Activated T-cell treated with anti-CD3 and anti-CD28 coated beads for 24 hours (primary cell): ENCODE measurements around the gene STARD13.

Experiments
- DNase-seq: peaks from one replicate; pipeline ENCODE4 v3.0.0-alpha.2; 2020; ENCODE audit warnings: low read depth

The STARD13 gene

DNA sequence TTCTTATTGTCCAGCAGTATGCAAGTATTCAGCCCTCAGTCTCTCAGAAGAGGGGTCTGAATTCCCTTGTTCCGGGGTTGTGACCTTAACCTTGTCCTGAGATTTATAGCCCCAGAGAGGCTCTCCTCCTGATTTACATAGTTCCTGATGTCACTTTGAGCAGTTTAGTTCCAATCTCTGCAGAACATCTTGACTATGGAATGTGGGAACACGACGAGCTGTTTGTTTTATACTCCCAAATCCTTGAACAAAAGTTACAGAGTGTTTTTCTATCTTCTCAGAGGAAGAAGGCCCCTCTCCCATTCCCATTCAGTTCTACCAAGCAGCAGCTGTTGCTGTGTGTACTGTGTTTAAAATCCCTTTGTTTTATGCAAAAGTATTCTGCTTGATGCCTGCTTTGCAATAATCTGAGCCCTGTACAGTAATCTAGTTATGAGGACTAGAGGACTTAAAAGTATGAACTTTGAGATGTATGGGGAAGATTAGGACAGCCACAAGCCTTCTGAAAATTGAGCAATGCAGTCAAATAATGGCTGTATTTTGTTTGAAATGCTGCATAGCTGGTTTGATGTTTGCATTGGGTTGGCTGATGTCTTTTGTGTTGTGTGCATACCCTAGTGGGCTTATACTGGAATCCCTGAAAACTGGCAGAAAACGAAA lies 194.7 kb downstream of the STARD13 start:
- DNase-seq: no peak

DNA sequence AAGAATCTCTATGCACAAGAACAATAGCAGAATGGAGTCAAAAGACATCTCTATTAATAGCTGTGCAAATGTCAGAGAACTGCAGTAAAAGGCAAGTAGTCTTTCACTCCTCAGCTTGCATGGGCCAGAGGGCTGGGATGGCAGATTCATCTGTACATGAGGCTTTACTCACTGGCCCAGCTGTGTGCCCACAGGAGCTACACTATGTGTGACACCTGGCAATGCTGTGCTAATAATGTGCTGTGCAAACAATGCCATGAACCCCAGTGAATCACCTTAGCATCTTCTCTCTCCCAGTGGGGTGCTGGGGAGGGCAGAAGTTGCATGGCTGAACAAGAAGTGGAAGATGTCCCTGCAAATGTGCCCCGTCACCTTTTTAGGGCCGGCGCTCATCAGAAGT lies 196.2 kb downstream of the STARD13 start:
- DNase-seq: no peak

DNA sequence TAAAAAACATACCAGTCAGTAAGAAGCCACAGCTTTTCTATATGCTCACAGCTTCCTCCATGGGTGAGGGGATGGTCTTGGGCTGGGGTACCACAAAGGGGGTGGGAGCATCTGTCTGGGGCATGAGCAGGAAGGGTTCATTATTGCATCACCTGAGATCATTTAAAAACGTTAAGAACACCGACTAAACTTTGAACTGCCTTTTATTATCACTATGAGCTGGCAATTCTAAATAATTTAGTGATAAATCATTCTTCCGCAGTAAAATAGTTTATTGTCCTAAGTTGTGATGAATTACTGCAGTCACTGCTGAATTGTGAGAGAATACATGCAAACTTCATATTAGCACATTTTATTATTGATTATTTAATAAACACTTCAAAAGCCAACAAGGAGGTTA lies 197.8 kb downstream of the STARD13 start:
- DNase-seq: no peak

DNA sequence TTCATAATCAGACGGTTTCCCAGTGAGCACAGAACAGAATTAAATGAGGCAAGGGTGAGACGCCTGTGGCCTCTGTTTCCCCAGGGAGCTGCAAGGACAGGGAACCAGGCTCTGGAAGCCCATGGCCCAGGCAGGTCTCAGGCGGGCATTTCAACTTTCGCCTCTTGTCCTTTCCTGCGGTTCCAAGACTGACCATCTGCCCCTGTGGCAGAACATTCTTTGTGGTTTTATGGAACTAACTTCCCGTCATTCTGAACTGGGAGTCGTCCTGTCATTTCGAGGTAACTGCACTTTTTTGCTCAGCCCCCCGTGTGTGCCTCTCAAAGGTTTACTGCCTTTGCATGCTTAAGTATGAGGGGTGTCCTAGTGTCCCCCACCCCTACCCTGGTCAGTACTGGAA lies 198.5 kb downstream of the STARD13 start:
- no peak for DNase-seq

DNA sequence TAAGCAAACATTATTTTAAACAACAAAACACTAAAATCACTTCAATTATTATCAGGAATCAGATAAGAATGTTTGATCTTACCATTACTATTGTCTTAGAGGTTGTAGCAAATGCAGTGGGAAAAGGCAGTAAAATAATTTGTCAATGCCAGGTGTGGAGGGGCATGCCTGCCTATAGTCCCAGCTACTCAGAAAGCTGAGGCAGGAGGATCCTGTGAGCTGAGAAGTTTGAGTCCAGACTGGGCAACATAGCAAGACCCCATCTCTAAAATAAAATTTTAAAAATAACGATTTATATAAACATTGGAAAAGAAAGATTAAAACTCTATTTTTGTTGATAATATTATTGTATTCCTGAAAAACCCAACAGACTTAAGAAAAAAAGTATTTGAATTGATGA lies 202.5 kb downstream of the STARD13 start:
- no peak for DNase-seq

DNA sequence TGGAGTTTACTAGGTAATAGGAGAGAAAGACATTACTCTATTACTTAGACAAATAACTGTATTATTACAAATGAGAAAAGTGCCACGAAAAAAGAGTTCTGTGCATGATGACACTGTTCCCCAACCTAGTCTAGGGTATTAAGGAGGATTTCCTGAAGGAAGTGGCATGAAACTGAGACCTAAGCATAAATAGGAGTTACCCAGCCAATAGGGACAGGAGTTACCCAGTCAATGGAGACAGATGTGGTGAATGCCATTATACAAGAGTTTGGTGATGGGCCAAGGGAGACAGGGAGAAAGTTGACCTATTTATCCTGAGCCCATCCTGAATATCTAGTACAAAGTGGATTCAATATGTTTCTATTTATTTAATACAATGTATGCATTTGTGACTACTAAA lies 203.9 kb downstream of the STARD13 start:
- DNase-seq: no peak

DNA sequence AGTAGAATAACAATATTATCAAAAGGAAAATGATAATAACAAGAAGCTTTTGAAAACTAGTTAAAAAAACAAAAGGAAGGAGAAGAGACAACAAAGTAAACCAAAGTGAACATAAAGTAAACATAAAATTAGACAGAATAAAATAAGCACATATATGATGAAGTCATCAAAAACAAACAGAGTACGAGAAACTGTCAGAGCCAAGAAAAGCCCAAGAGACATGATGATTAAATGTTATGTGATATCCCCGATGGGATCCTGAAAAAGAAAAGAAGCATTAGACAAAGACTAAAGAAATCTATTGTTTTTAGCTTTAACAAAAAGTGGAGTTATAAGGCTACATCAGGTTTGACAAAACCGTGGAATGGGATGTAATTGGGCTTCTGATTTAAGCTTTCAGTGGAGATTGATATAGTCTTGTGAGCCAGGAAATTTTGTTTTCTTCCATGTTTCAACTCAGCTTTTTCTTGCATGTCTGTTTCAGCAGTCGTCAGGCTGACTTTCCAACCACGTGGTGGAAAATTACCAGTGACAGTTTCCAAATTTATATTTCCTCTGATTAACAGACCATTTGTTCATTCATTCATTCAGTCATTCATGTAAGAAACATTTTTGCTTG lies 204.5 kb downstream of the STARD13 start:
- DNase-seq: no peak

DNA sequence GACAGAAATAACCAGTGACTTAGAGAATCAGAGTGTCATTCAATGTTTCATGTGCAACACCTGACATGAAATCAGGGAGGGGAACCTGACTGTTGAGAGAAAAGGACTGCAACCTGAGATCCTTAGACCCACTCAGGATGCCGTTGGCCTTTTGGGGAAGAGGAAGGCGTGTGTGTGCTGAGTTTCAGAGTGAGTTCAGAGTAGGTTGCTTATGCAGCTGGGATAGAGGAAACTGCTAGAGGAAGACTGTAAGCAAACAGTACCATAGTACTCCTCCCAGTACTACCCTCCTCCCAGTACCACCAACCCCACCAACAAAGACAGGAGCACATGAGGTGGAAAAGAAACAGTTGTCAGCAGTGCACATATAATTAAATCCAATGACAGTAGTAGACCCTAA lies 205.6 kb downstream of the STARD13 start:
- DNase-seq: no peak

DNA sequence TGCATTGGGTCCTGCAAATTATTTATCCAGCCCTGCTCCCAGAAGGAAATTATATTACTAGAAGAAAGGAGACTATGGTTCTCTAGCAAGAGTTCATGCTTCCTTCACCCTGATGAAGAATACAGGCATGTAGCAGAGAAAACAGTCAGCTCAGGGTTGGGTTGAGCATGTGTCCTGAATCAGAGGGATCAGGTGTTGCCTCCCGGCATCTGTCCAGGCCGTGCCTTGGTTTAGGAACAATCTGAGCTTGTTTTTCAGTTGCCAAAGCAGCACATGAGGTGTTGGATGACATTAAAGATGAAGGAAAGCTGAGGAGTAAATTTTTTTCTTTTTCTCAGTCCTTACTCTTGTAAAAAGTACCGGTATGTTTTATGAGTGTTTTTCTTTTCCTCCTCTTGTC lies 207.3 kb downstream of the STARD13 start:
- no peak for DNase-seq

DNA sequence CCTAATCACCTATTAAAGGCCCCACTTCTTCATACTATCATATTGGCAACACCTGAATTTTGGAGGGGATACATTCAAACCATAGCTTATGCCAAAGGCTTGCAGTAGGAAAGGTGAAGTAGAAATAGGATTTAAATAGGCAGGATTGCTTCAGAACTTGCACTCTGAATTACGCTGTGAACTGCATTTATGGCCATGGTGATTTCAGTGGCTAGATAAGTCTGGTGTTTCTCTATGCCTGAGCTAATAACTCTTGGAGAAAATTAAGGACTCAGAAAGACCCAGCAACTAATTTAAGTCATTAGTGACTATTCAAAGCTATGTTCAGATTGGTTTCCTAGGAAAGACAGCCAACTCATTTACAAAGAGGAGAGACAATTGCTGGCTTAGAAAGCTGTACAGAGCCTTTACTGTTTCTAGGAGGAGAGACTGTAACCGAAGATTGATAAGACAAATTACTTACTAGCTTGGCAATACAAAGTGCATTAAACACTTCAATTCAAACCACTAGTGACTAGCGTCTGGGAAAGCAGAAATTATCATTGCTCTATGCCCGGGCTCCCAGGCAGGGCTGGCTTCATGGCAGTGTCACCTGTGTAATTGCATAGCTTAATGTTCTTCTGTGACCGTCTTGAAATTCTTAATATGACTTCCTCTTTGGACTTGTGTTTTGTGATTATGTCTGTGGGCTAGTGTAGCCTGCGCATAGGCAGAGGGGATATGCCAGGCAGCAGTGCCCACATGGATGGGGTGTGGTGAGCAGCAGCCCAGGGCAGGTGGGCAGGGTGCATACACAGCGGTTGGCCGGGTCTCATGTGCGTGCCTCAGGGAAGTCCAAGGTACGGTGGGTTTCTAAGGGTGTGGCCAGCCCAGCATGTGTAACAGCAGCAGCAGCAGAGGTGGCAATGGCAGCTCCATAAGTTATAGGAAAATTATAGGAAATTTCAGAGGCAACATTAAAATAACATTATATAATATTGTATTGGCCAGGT lies 209.3 kb downstream of the STARD13 start:
- no peak for DNase-seq

DNA sequence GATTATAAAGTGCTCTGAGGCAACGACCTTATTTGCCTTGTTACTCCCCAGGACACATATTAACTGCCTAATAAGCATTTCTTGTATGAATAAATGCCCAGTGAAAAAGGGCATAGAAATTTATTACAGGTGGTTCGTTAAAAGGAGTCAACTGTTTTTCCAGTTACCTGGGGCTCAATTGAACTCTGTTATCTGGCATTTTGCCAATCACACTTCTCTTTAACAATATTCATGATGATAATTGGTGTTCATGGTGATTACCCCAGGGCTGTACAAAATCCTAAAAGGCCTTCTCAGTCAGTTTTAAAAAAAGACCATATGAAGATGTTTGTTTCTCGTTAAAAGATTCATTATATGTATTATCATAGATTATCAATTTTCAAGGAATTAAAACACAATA lies 212.2 kb downstream of the STARD13 start:
- no peak for DNase-seq

DNA sequence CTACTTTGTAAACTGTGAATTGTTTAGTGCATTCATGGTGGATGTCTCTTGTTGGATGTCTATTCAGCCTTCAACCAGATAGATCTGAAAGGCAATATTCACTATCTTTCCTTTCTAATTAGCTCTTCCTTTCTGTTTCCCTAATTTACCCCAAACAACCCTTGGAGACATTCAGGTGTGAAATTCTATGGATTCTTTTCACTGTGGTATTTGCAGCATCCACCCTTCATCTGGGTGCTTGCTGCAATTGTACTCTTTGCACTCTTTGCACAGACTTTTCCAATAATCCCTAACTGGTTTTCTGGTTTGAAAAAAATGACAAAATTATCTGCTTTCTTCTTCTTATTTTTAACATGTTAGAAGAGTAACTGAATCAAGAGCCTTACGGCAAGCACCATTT lies 212.8 kb downstream of the STARD13 start:
- no peak for DNase-seq

DNA sequence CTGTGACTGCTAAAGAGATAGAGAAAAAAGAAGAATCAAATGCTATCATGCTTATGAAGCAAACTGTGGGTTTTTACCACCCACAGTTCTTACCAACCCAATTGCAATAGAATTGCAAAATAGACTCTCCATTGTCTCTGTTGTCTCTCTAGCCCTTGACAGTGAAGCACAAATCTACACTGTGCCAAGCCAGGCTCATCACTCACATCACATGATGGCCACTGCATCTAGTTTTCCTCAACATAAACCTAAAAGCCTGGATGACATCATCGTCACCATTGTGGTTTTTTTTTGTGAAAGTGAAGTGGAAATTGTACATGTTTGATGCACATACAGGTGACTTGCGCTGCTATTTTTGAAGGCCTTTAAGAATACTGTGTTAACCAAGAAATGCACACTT lies 213.3 kb downstream of the STARD13 start:
- DNase-seq: no peak

DNA sequence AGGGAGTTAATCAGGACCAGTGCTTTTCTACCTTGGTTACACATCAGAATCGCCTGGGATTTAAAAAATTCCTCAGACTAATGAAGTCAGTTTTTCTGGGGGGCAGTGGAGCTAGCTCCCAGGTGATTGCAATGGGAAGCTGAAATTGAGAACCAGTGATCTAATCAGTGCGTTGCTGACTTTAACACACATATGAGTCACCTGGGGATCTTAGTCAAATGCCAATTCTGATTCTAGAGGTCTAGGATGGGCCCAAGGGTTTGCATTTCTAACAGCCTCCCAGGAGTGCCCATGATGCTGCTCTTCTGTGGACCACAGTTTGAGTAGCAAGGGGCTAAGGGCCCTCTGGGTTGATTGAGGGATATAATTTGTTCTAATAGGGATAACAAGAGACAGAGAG lies 214.8 kb downstream of the STARD13 start:
- DNase-seq: no peak

DNA sequence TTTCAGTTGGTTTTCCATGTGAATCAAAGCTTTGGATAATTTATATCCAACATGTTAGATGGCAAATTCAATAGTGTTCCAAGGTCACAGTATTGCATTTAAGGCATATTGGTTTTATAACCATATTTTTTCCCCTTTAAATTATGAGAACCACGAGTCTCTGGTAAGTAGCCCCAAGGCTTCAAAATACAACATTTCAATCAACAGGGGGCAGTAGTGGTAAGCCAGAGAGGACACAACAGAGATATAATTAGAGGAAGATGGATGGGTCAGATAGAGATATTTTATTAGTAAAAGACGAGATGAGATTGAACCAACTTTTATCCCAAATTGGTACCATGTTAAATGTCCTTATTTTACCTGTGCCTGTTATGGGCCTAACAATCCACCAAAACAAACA lies 216.2 kb downstream of the STARD13 start:
- DNase-seq: no peak

DNA sequence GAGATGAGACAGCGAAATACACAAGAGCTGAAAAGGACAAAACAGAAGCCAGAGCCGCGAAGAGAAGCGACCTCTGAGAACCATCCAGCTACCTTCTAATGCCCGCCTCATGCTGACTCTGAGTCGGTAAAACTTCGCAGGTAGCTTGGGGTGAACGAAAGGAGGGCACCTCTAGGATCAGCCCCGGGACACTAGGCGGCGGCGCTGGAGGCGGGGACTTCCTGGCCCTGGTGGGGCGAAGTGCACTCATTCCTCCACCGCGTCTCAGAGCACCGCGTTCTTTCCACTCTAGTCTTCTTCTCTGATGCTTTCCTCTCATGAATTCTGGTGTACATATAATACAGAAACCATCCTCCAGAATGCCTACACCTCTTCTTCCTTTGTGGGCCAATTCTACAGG lies 219.2 kb downstream of the STARD13 start:
- DNase-seq: no peak

DNA sequence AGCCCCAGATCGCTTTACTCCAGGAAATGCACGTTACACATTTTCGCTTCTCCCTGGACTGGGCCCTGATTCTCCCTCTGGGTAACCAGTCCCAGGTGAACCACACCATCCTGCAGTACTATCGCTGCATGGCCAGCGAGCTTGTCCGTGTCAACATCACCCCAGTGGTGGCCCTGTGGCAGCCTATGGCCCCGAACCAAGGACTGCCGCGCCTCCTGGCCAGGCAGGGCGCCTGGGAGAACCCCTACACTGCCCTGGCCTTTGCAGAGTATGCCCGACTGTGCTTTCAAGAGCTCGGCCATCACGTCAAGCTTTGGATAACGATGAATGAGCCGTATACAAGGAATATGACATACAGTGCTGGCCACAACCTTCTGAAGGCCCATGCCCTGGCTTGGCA lies 224.7 kb downstream of the STARD13 start:
- no peak for DNase-seq

DNA sequence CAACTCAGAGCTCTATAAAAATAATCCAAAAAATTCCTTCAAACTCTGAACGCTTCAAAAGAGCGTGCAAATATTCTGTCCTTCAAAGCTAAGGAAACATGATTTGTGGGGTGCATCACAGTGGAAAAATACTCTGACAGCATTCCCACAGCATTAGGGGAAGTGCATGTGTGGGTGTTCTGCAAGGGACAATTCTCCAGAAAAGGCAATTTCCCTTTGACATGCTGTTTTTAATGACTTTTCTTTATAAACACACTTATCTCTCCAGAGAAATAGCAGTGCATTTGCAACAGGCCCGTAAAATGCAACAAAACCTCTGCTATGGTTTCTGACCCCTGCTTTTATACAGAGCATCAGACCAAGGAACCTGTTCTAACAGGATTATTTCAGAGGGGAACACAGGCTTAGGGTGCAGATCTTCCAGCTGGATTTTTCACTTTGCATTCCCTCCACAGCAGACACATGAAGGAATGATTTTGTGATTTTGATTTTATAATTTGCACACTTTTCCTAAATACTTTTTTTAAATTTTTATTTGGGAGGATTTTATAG lies 226.7 kb downstream of the STARD13 start:
- no peak for DNase-seq

DNA sequence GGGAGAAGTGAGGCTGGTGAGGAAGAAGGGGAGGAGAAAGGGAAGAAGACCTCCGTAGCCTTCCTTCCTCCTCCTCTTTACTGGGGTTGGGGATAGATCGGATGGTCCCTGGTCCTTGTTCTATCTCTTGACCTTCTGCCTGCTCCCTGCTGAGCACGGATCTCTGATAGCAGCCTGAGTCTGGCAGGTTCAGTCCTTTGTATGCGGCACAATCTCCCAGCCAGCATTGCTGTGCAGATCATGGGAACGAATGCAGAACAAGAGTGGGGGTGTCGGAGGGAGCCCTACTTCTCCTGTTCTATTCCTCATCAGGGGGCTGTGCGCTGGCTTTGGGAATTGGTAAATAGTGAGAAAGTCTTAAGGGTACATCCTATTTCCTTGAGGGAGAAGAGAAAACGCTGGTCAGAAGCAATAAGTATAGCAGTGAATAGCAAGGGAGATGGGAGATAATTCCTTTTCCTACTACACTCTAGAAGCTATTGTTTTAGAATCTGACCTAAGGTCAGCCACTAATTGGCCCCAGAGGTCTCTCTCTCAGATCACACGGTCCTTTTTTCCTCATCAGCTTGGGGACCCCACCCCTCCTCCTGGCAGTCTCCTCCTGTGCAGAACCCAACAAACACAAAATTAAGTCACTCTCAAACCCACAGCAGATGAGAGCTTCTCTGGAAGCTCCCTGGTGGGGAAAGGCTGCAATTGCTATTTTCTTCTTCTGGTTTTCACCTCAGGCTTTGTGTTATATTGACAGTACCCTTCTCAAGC lies 228.4 kb downstream of the STARD13 start:
- no peak for DNase-seq

DNA sequence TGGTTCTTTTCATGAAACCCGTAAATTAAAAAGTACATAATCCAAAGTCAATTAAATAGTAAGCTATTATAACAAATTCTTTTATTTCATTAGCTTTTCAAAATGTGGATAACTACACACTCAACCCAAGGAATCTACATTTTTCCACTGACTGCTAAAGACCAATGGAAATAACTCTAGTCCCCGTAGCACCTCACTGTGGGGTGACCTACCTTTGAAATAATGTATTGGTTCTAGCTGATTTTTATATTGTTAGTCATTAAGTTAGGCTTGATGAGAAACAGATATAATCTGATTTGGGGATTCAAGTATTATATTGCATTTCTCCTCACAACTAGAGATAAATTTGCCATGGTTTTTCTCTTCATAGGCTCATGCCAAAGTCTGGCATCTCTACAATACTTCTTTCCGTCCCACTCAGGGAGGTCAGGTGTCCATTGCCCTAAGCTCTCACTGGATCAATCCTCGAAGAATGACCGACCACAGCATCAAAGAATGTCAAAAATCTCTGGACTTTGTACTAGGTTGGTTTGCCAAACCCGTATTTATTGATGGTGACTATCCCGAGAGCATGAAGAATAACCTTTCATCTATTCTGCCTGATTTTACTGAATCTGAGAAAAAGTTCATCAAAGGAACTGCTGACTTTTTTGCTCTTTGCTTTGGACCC lies 232.0 kb downstream of the STARD13 start:
- no peak for DNase-seq
